NT2/D1 (cell line): ENCODE measurements around the gene LSM14A.

Experiments
- YY1 ChIP-seq: IDR thresholded peaks from 2 replicates; pipeline ENCODE4 v1.6.1; 2011; ENCODE audit not compliant: insufficient read length, insufficient read depth
- ZNF274 ChIP-seq: IDR thresholded peaks from 2 replicates; pipeline ENCODE4 v1.6.1; 2011; ENCODE audit warnings: mild to moderate bottlenecking, low read depth, low read length

GRCh38 chr19:34255546-34255945 lies 83.2 kb downstream of the LSM14A start:
- TF ChIP-seq ZNF274 (no peak), YY1 (no peak)
